Measurements from ENCODE around the gene SPAG16. TPM values are rescaled to one million over a fixed set of nuclear protein-coding genes. Genes with fewer than 3 reads are reported as not detected.

The SPAG16 gene
- total RNA-seq, 1 donor from 2014 or later = 60.7 TPM

- no peak for DNase-seq (ENCODE audit: low read depth)
Observed at GRCh38 chr2:213816583-213816982, 532.3 kb downstream of the SPAG16 start.

GRCh38 chr2:213818436-213818835 is 534.2 kb downstream of the SPAG16 start:
- DNase-seq (ENCODE audit: low read depth) = peak; percentile 60

DNA sequence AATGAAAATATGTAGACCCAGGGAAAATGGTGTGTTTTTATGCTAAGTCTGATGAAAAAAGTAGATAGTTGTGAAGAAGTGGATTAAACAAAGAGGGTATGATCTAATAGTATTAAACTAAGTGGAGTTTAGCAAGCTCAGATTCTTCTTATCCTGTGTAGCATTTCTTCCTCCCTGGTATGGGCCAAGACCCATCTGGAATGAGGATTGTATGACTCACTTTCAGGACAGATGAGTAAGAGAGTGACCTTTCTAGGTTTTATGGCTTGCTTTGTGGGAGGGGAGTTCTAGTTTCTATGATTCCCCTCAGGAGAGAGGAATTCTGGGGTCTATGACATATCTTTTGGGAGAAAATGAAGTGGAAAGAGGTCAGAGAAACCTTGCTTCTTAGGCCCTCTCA is 550.1 kb downstream of the SPAG16 start:
- peak; percentile 88 for DNase-seq (ENCODE audit: low read depth)

DNA sequence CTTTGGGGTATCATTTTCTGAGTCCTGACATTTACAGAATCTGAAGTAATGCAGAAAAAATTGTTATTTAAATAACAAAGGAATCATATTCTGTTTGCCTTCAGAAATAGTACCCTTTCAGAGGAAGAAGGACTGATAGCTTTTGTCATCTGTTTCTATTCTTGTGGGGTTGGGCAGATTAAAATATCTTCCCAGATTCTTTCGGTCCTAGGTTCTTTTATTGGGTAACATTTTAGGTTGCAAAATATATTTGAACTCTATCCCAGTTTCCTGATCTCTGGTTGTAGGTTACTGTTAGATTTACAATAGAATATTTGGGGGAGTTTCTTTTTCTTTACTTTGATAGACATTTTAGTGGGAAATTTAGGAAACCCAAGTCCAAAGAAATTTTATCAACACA is 550.5 kb downstream of the SPAG16 start:
- no peak for DNase-seq (ENCODE audit: low read depth)

GRCh38 chr2:213846856-213847255 is 562.6 kb downstream of the SPAG16 start:
- DNase-seq (ENCODE audit: low read depth) = no peak

DNA sequence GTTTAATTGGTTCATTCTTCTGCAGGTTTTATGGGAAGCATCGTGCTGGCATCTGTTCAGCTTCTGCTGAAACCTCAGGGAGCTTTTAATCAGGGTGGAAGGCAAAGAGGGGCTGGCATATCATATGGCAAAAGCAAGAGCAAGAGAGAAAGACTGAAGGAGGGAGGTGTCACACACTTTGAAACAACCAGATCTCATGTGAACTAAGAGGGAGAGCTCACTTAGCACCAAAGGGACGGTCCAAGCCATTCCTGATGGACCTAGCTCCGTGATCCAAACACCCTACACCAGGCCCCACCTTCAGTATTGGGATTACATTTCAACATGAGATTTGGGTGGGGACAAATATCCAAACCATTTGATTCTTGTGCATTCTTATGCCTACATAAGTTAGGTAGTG is 563.1 kb downstream of the SPAG16 start:
- no peak for DNase-seq (ENCODE audit: low read depth)

GRCh38 chr2:213848631-213849030 is 564.4 kb downstream of the SPAG16 start:
- no peak for DNase-seq (ENCODE audit: low read depth)

DNA sequence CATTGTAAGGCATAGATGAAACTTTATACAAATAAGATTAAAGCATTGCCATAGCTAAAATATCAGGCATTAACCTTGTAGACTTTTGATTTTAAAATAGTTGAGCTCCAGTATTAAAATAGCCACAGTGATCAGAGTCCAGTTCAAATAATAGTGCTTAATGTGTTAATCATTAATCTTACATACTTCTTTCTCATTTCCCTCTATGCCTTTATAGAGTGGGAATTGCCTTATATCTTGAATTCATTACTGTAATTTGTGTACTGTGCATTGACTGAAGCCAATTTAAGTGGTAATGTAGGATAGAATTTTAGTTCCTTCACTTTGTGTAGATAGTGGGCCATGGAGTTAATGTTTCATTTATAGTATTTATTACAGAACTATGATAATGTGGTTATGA is 577.4 kb downstream of the SPAG16 start:
- peak; percentile 54 for DNase-seq (ENCODE audit: low read depth)

GRCh38 chr2:213862407-213863076 is 578.3 kb downstream of the SPAG16 start:
- peak; percentile 72 for DNase-seq (ENCODE audit: low read depth)

DNA sequence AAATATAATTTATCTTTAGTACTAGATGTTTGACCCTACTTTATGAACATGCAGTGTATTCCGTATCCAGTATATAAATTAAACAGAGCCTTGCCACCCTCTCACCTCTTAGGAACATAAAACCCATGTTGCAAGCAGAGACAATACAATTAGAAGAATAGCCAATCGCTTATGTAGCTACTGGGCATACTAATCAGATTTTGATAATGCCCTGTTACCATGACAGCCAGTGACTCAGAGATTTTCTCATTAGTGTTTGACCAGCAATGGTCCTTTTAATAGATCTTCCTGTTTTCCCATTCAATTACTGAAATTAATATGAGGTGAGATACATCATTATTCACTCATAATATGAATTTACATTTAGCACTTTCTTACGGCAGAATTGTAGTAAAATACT is 579.3 kb downstream of the SPAG16 start:
- peak; percentile 36 for DNase-seq (ENCODE audit: low read depth)

- no peak for DNase-seq (ENCODE audit: low read depth)
Observed at GRCh38 chr2:213868526-213868925, 584.3 kb downstream of the SPAG16 start.

GRCh38 chr2:213885485-213885884 is 601.2 kb downstream of the SPAG16 start:
- no peak for DNase-seq (ENCODE audit: low read depth)

DNA sequence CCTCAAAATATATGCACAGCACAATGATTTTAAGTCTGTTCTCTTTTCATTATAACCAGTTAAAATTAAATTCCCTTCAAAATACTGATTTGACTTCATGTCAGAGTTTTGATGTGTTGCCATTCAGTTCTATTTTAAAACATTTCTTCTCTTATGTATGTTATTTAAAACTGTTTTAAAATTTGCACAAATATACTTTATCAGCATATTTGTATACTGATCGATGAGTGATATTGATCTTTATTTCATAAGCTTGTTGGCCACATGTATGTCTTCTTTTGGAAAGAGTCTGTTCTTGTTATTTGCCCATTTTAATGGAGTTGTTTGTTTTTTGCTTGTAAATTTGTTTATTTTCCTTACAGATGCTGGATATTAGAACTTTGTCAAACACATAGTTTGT is 630.2 kb downstream of the SPAG16 start:
- no peak for DNase-seq (ENCODE audit: low read depth)

GRCh38 chr2:213920014-213920413 is 635.8 kb downstream of the SPAG16 start:
- no peak for DNase-seq (ENCODE audit: low read depth)

- no peak for DNase-seq (ENCODE audit: low read depth)
Observed at GRCh38 chr2:213923543-213923942, 639.3 kb downstream of the SPAG16 start.

DNA sequence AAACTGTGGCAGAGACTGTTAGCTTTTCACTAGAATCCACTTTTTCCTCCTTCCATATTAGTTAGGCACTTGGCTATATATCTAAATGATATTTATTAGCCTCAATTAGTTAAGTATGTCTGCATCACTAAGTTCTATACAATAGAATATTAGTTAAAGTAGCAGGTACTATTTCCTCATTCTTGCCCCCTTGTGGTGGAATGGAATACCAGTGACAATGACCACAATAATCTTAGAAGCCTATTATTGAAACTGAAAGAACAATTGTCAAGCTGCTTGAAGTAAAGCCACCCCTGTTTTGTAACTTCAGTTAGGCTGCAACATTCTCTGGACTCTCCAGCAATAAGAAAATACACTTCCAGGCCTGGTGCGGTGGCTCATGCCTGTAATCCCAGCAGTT is 650.3 kb downstream of the SPAG16 start:
- peak; percentile 31 for DNase-seq (ENCODE audit: low read depth)

DNA sequence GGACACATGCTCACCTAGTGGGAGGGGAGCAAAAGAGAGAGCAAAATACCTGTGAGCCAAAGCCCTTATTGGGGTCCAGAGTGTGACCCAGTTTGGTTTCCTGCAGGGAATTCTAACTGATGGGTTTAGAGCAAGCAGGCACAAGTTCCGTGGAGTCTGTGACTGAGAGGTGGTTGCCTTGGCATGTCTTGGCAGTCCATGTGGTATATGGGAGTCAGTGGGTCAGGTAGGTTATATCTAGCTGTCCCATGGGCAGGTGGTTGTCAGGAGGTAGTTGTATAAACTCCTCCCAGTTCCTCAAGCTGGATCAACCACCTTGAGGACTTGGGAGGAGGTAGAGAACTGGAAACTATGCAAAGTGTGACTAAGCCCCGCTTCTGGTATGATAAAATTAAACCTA is 673.8 kb downstream of the SPAG16 start:
- no peak for DNase-seq (ENCODE audit: low read depth)

DNA sequence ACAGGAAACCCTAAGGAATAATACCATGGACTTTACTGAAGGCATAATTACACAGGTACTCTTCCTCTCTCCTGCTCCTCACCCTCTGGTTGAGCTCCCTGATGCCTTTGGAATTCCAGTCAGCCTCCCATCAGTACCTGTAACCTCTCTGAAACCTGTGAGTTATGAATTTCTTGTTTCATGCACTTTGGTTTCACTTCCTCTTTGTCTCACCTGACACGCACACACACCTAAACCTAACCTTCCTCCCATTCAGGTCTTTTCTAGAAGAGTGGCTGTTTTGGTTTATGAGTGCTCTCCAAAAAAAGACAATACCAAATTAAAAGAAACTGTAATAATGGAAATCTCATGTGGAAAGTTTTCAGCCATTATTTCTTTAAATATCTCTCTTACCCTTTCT is 675.3 kb downstream of the SPAG16 start:
- no peak for DNase-seq (ENCODE audit: low read depth)

DNA sequence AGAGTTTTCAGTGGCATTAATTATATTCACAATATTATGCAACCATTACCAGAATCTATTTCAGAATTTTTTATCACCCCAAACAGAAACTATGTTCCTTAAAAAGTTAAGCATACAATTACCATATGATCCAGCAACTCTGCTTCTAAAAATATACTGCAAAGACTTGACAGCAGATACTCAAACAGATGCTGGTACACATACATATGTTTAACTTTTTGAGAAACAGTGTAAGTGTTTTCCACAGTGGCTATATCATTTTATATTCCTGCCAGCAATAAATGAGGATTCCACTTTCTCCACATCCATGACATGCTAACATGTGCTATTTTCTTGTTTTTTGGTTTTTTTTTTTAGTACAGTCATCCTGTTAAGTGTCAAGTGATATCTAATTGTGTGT is 687.3 kb downstream of the SPAG16 start:
- DNase-seq (ENCODE audit: low read depth) = no peak

DNA sequence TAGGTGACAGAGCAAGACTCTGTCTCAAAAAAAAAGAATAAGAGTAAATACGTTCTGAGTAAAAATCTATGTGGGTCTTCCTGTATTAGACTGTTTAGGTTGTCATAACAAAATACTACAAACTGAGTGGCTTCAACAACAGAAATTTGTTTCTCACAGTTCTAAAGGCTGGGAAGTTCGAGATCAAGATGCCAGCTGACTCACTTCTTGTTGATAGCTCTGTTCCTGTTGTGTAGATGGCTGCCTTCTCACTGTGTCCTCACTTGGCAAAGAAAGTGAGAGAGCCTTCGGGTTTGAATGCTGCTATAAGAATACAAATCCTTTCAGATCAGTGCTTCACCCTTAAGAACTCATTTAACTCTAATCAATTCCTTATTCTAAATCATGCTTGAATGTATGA is 696.6 kb downstream of the SPAG16 start:
- DNase-seq (ENCODE audit: low read depth) = no peak

DNA sequence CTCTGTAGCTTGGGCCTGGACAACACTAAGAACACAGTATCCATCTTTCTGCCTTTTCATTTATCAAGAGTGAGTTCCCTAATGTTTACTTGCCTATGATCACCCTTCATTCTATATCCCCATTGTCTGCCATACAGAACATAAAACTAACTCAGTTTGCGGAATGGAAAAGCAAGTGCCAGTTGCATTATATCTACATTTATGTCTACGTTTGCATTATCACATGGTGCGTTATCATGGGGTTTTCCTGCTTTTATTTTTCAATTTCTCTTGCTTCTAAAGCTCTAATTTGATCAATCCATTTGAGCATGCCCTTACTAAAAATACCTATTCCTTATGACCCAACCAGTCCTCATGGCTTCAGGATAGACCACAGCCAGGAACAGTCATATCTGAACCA is 704.9 kb downstream of the SPAG16 start:
- DNase-seq (ENCODE audit: low read depth) = no peak

- peak; percentile 44 for DNase-seq (ENCODE audit: low read depth)
Observed at GRCh38 chr2:213991453-213992108, 707.3 kb downstream of the SPAG16 start.

DNA sequence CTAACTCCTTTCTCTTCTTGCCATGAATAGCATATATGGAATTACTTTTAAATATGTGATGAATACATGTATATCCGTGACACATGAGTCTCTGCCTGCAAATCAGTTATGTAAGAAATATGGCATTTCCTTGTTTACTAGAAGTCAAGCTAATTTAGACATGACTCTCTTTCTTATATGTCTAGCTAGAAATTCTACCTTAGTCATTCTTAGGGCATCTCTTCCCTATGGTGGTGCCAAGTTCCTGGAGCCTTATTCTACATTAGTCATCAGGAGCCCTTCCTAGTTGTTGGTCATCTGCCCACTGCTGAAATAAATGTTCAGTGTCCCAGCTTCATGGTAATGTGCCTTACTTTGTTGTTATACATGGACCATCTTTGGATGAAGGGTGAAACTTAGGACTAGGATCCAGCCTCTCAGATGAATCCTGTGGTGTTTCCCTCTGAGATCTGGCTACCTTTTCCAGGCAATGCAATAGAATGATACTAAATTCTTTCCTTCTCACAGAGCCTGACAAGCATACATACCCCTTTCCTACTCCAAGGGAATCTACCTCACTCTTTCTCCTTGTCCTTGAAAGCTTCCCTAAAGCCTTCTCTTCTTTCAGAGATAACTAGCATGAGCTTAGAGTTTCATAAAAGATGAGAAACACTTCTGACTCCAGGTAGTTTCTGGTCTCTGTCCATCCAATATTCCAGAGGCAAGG is 711.3 kb downstream of the SPAG16 start:
- peak; percentile 95 for DNase-seq (ENCODE audit: low read depth)
